A549 (cell line): Measurements from ENCODE around the gene MTA3. TPM values are rescaled to one million over a fixed set of nuclear protein-coding genes. Genes with fewer than 3 reads are reported as not detected.
A peak's percentile ranks its signal among the peaks of the same experiment; 100 is the strongest.

ENCODE experiments used
- ATAC-seq, 2 experiments: fragments of 200-7000 bp in 1 of 2; fragments of >200 bp in 1 of 2; cut with Nextera tagmentation in 1 of 2; cut with Tn5 transposase in 1 of 2; 3 replicates each; pipeline versions ENCODE4 v1.8.0 to v1.9.1; 2018 to 2020; ENCODE audit warnings: mild to moderate bottlenecking in 1 of 2, moderate library complexity in 1 of 2
- CTCF ChIA-PET: fragments of 300-600 bp; sonication (Branson Sonifier 250); formaldehyde crosslinking; extraction: SDS; loops from one replicate; lab custom pipeline; 2021; ENCODE audit warnings: antibody characterized with exemption, inconsistent platforms; lab: Yijun Ruan, JAX
- POLR2A ChIA-PET: fragments of 350-600 bp; formaldehyde crosslinking; extraction: SDS; loops from one replicate; lab custom pipeline; 2021; ENCODE audit warnings: antibody characterized with exemption, inconsistent platforms; lab: Yijun Ruan, JAX
- DNase-seq, 2 experiments: peaks; one replicate each; pipeline versions ENCODE4 v3.0.0 to v3.0.0-alpha.2; 2011 to 2016; ENCODE audit warnings: low read depth in 1 of 2, low spot score in 1 of 2
- FAIRE-seq: peaks from 2 replicates; lab custom pipeline; 2011; peaks lifted over from hg19 to GRCh38; lab: Jason Lieb, UNC
- H3K27ac ChIP-seq, 2 experiments: fragments of >200 bp; sonication (Bioruptor Twin); formaldehyde crosslinking; 3 replicates each; pipeline ENCODE4 v1.5.1; 2016 to 2017
- H3K4me1 ChIP-seq: fragments of >200 bp; sonication (Bioruptor Twin); formaldehyde crosslinking; 3 replicates; pipeline ENCODE4 v1.6.1; 2016
- H3K4me2 ChIP-seq: fragments of >200 bp; sonication (Bioruptor Twin); formaldehyde crosslinking; 3 replicates; pipeline ENCODE4 v1.6.1; 2016
- H3K4me3 ChIP-seq: fragments of >200 bp; sonication (Bioruptor Twin); formaldehyde crosslinking; 3 replicates; pipeline ENCODE4 v1.5.1; 2016
- H3K9me3 ChIP-seq: fragments of >200 bp; sonication (Bioruptor Twin); formaldehyde crosslinking; 3 replicates; pipeline ENCODE4 v1.6.1; 2016
- BCL3 ChIP-seq: fragments of >200 bp; sonication (Bioruptor Twin); formaldehyde crosslinking; IDR thresholded peaks from 3 replicates; pipeline ENCODE4 v1.6.1; 2016
- BHLHE40 ChIP-seq: IDR thresholded peaks from 2 replicates; pipeline ENCODE4 v1.6.1; 2012; ENCODE audit warnings: low read depth, low read length, inconsistent platforms
- CBX2 ChIP-seq: fragments of 200-600 bp; sonication (generic); IDR thresholded peaks from 2 replicates; pipeline ENCODE4 v1.6.1; 2016; ENCODE audit warnings: low read depth, mild to moderate bottlenecking, borderline replicate concordance
- CEBPB ChIP-seq, 2 experiments: fragments of >200 bp in 1 of 2; sonication (Bioruptor Twin) in 1 of 2; formaldehyde crosslinking in 1 of 2; IDR thresholded peaks; 2 replicates each; pipeline ENCODE4 v1.6.1; 2012 to 2016
- CHD4 ChIP-seq: fragments of 200-600 bp; sonication (generic); IDR thresholded peaks from 2 replicates; pipeline ENCODE4 v1.6.1; 2016; ENCODE audit warnings: antibody characterized with exemption, mild to moderate bottlenecking, borderline replicate concordance
- EHMT2 ChIP-seq: fragments of 200-600 bp; sonication (generic); IDR thresholded peaks from 2 replicates; pipeline ENCODE4 v1.6.1; 2016; ENCODE audit warnings: antibody characterized with exemption, low read depth, mild to moderate bottlenecking, moderate library complexity
- ELK1 ChIP-seq: fragments of 150-350 bp; IDR thresholded peaks from 2 replicates; pipeline ENCODE4 v1.6.1; 2014; ENCODE audit warnings: low read depth, mild to moderate bottlenecking, low read length
- FOXS1 ChIP-seq: fragments of 250-450 bp; sonication (Bioruptor Pico); IDR thresholded peaks from 2 replicates; pipeline ENCODE4 v1.5.0; 2020; ENCODE audit warnings: mild to moderate bottlenecking, moderate library complexity
- HDAC2 ChIP-seq: fragments of 200-600 bp; sonication (generic); IDR thresholded peaks from 2 replicates; pipeline ENCODE4 v1.6.1; 2016
- HMGXB4 ChIP-seq: fragments of 250-450 bp; sonication (Bioruptor Pico); IDR thresholded peaks from 2 replicates; pipeline ENCODE4 v1.5.0; 2021; ENCODE audit warnings: mild to moderate bottlenecking, moderate library complexity, borderline replicate concordance
- HOXA7 ChIP-seq: fragments of 250-450 bp; sonication (Bioruptor Pico); IDR thresholded peaks from 2 replicates; pipeline ENCODE4 v1.5.0; 2020; ENCODE audit warnings: mild to moderate bottlenecking, moderate library complexity
- JUN ChIP-seq, 2 experiments: fragments of >200 bp; sonication (Bioruptor Twin); formaldehyde crosslinking; IDR thresholded peaks; 2 replicates in 1 of 2; 3 replicates in 1 of 2; pipeline ENCODE4 v1.6.1; 2016 to 2017
- KDM1A ChIP-seq: fragments of 200-600 bp; sonication (generic); IDR thresholded peaks from 2 replicates; pipeline ENCODE4 v1.6.1; 2016; ENCODE audit warnings: low read depth, mild to moderate bottlenecking
- PBX3 ChIP-seq: IDR thresholded peaks from 2 replicates; pipeline ENCODE4 v1.6.1; 2012
- PHF8 ChIP-seq: fragments of 200-600 bp; sonication (generic); IDR thresholded peaks from 2 replicates; pipeline ENCODE4 v1.6.1; 2016; ENCODE audit warnings: low read depth, mild to moderate bottlenecking, antibody characterized with exemption, moderate library complexity, borderline replicate concordance
- POLR2A ChIP-seq: IDR thresholded peaks from 2 replicates; pipeline ENCODE4 v1.6.1; 2012; ENCODE audit warnings: mild to moderate bottlenecking, low read length
- RFX5 ChIP-seq: fragments of 450-650 bp; IDR thresholded peaks from 2 replicates; pipeline ENCODE4 v1.7.1; 2014; ENCODE audit warnings: antibody characterized with exemption, mild to moderate bottlenecking, moderate library complexity
- RNF2 ChIP-seq: fragments of 200-600 bp; sonication (generic); IDR thresholded peaks from 2 replicates; pipeline ENCODE4 v1.6.1; 2016; ENCODE audit warnings: low read depth, mild to moderate bottlenecking, antibody characterized with exemption, moderate library complexity, borderline replicate concordance
- SMC3 ChIP-seq: fragments of >200 bp; sonication (Bioruptor Twin); formaldehyde crosslinking; IDR thresholded peaks from 3 replicates; pipeline ENCODE4 v1.6.1; 2018; ENCODE audit warnings: inconsistent platforms
- SREBF2 ChIP-seq: fragments of 450-650 bp; IDR thresholded peaks from 2 replicates; pipeline ENCODE4 v1.6.1; 2014; ENCODE audit warnings: mild to moderate bottlenecking, moderate library complexity
- TP53 ChIP-seq: fragments of 250-450 bp; sonication (Bioruptor Pico); IDR thresholded peaks from 2 replicates; pipeline ENCODE4 v1.5.0; 2021; ENCODE audit warnings: mild to moderate bottlenecking, moderate library complexity
- ZC3H11A ChIP-seq: fragments of 450-650 bp; IDR thresholded peaks from 2 replicates; pipeline ENCODE4 v1.6.1; 2014; ENCODE audit warnings: antibody characterized with exemption, mild to moderate bottlenecking
- WGBS: methylation state at CpG from one replicate; pipeline ENCODE4 v1.1.6; 2017; ENCODE audit errors: missing lambda C conversion rate; 5-methylcytosine and 5-hydroxymethylcytosine counted together
- polyA plus RNA-seq, 4 experiments: library from polyadenylated mRNA; depleted of rRNA in 3 of 4; stranded (reverse); fragments of >200 nt; fragmentation: RNase III in 1 of 4; extraction: RNeasy Plus Mini Kit Qiagen cat#74134 plus additional on column Dnase treatment in 1 of 4; gene quantifications; 2 replicates in 3 of 4; 3 replicates in 1 of 4; pipeline ENCODE4 v1.2.3, GENCODE V29; 2011 to 2017

MTA3 gene
- polyA plus RNA-seq, 2 of the 4 experiments (the other 2 are of a cell fraction), result 49.3 to 74.1 TPM

GRCh38 chr2:42566837-42567321, 1.6 kb upstream of the MTA3 start:
- Histone ChIP-seq H3K27ac (no peak overlapping the region), H3K4me2 (no peak overlapping the region)

GRCh38 chr2:42567364-42567763, 1.1 kb upstream of the MTA3 start:
- no peak for DNase-seq
- POLR2A ChIA-PET, result no interaction called here
- ATAC-seq, result no peak
- FAIRE-seq, result no peak
- 80% methylated on average over 7 of the region's 7 CpGs for WGBS
- Histone ChIP-seq H3K27ac (peak overlapping the region in 1 of 2 experiments; percentile 100; a peak in 2 of 6 replicates), H3K4me3 (no peak overlapping the region), H3K9me3 (no peaks in the 10 kb centered on the region), H3K4me1 (peaks cover 14% of the 10 kb centered on the region)
- TF ChIP-seq POLR2A (no peak), CBX2 (no peak), PHF8 (no peak), SMC3 (no peak), FOXS1 (CRISPR knock-in tag) (no peak), RFX5 (no peak), ELK1 (no peak), CEBPB (IDR thresholded peaks at IDR 0.05) (no peak), KDM1A (no peak), CHD4 (no peak), SREBF2 (no peak), PBX3 (no peak), EHMT2 (no peak), BCL3 (no peak), RNF2 (no peak), HOXA7 (CRISPR knock-in tag) (no peak), ZC3H11A (no peak), TP53 (CRISPR knock-in tag) (no peak), HDAC2 (no peak)
- TF ChIP-seq, all 56 proteins: peak for 0
- CTCF ChIA-PET, result interaction anchor here (0.5 to 1.2 kb wide), 4 partner anchors 10 to 227 kb away, joined by 3 to 5 read pairs (median 3); no protein-coding TSS in a partner anchor
- H3K4me2 ChIP-seq, result no peak overlapping the region

More at GRCh38 chr2:42566837-42567321, 1.6 kb upstream of the MTA3 start:
- no peaks in the 10 kb centered on the region for H3K9me3 ChIP-seq
- ChIA-PET POLR2A (no interaction called here), CTCF (interaction anchor here (0.5 to 1.2 kb wide), 4 partner anchors 9 to 227 kb away, joined by 3 to 5 read pairs (median 3); no protein-coding TSS in a partner anchor)
- ATAC-seq (no peak), FAIRE-seq (no peak), DNase-seq (no peak)
- TF ChIP-seq BHLHE40 (no peak), JUN (IDR thresholded peaks at IDR 0.05) (no peak)
- 88% methylated on average over 3 of the region's 3 CpGs for WGBS
- H3K4me3 ChIP-seq, result no peak overlapping the region
- peaks cover 14% of the 10 kb centered on the region for H3K4me1 ChIP-seq

GRCh38 chr2:42567806-42568400, 529 bp upstream of the MTA3 start:
- FAIRE-seq (no peak), ATAC-seq (peak; percentile 28 to 51; a peak in 5 of 6 replicates), DNase-seq (peak in 1 of 2 experiments; percentile 18)
- TF ChIP-seq SMC3 (no peak), HMGXB4 (CRISPR knock-in tag) (no peak), KDM1A (no peak), PBX3 (no peak), FOXS1 (CRISPR knock-in tag) (no peak)
- 91% methylated on average over 9 of the region's 12 CpGs for WGBS
- peak overlapping the region; percentile 98 to 100 for H3K27ac ChIP-seq
- H3K4me2 ChIP-seq, result peak overlapping the region; percentile 92
- CTCF ChIA-PET, result interaction anchor here (1.2 kb wide), 1 partner anchor 10 kb away, joined by 3 read pairs; no protein-coding TSS in a partner anchor
- POLR2A ChIA-PET, result no interaction called here
- H3K9me3 ChIP-seq, result no peaks in the 10 kb centered on the region
- H3K4me1 ChIP-seq, result peaks cover 14% of the 10 kb centered on the region
- peak overlapping the region; percentile 94 for H3K4me3 ChIP-seq
